Measurements from ENCODE around the gene PPARA. TPM values are rescaled to one million over a fixed set of nuclear protein-coding genes. Genes with fewer than 3 reads are reported as not detected.
A peak's percentile ranks its signal among the peaks of the same experiment; 100 is the strongest.

The PPARA gene
- total RNA-seq, 3 donors from 2014 or later (not counting 1 experiment from before 2014, with no cell fraction given) = 20.1 to 27.8 (median 27.0) TPM

DNA sequence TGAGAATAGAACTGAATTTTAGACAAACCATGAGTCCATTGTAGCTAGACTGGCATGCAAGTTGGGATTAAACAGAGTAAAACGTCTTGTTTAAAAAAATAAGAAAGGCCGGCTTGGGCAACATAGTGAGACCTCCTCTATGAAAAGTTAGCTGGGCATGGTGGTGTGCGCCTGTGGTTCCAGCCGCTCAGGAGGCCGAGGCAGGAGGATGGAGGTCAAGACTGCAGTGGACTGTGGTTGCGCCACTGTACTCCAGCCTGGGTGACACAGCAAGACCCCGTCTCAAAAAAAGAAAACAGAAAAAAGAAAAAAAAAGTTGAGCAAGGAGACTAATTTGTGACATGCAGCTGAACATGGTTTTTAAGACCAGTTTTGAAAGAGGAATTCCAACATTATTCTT lies 76.3 kb downstream of the PPARA start:
- H3K36me3 Mint-ChIP-seq = no peaks in the 10 kb centered on the region
- Histone ChIP-seq H3K9me3 (ENCODE audit: control insufficient read depth, insufficient read depth, low read length) (no peaks in the 10 kb centered on the region), H3K27me3 (ENCODE audit: control insufficient read depth, insufficient read depth, low read length) (no peaks in the 10 kb centered on the region), H3K36me3 (ENCODE audit: control insufficient read depth, insufficient read depth, low read length) (peaks cover 4% of the 10 kb centered on the region), H3K4me1 (ENCODE audit: control insufficient read depth, insufficient read depth, low read length) (peaks cover 8% of the 10 kb centered on the region), H3K27ac (ENCODE audit: low read length) (no peak overlapping the region), H3K4me3 (ENCODE audit: low read length) (no peak overlapping the region)
- ATAC-seq (no peak), DNase-seq (no peak)
- WGBS (ENCODE audit: insufficient coverage) = 97% methylated on average over 7 of the region's 7 CpGs
- no peaks in the 10 kb centered on the region for H3K9me3 Mint-ChIP-seq
- no peaks in the 10 kb centered on the region for H3K27me3 Mint-ChIP-seq (ENCODE audit: low read depth in 2 of 2)
- intact Hi-C loops (cut with micrococcal nuclease) = no loop called here
- TF ChIP-seq, protein P1, sequence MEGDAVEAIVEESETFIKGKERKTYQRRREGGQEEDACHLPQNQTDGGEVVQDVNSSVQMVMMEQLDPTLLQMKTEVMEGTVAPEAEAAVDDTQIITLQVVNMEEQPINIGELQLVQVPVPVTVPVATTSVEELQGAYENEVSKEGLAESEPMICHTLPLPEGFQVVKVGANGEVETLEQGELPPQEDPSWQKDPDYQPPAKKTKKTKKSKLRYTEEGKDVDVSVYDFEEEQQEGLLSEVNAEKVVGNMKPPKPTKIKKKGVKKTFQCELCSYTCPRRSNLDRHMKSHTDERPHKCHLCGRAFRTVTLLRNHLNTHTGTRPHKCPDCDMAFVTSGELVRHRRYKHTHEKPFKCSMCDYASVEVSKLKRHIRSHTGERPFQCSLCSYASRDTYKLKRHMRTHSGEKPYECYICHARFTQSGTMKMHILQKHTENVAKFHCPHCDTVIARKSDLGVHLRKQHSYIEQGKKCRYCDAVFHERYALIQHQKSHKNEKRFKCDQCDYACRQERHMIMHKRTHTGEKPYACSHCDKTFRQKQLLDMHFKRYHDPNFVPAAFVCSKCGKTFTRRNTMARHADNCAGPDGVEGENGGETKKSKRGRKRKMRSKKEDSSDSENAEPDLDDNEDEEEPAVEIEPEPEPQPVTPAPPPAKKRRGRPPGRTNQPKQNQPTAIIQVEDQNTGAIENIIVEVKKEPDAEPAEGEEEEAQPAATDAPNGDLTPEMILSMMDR (IDR thresholded peaks at IDR 0.05) = no peak
- H3K4me3 Mint-ChIP-seq = no peak overlapping the region
- H3K4me1 Mint-ChIP-seq = no peaks in the 10 kb centered on the region
- no peak overlapping the region for H3K27ac Mint-ChIP-seq

DNA sequence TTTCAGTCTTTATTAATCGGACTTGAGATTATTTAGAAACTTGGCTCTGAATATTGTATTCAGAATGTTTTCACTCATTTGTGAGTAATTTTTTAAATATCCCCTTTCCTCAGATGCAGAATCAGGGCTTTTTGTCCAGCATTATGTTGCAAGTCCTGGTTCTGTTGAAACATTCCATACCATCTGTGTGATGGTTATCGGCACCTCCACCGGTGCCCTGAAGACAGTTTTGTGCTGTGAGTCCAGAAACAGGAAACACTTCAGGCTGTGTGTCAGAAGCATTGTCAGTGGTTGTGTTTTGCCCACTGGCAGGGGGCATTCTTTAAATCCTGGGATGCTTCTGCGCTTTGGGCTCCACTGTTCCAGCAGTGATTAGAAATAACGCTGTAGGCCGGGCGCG lies 79.4 kb downstream of the PPARA start:
- DNase-seq (no peak), ATAC-seq (no peak)
- Histone ChIP-seq H3K36me3 (ENCODE audit: control insufficient read depth, insufficient read depth, low read length) (peaks cover 4% of the 10 kb centered on the region), H3K27me3 (ENCODE audit: control insufficient read depth, insufficient read depth, low read length) (no peaks in the 10 kb centered on the region), H3K9me3 (ENCODE audit: control insufficient read depth, insufficient read depth, low read length) (no peaks in the 10 kb centered on the region), H3K27ac (ENCODE audit: low read length) (no peak overlapping the region), H3K4me3 (ENCODE audit: low read length) (no peak overlapping the region), H3K4me1 (ENCODE audit: control insufficient read depth, insufficient read depth, low read length) (peaks cover 8% of the 10 kb centered on the region)
- WGBS (ENCODE audit: insufficient coverage) = 91% methylated on average over 8 of the region's 8 CpGs
- no peaks in the 10 kb centered on the region for H3K27me3 Mint-ChIP-seq (ENCODE audit: low read depth in 2 of 2)
- H3K36me3 Mint-ChIP-seq = no peaks in the 10 kb centered on the region
- H3K4me1 Mint-ChIP-seq = no peaks in the 10 kb centered on the region
- TF ChIP-seq, protein P1 (IDR thresholded peaks at IDR 0.05) = no peak
- H3K9me3 Mint-ChIP-seq = no peaks in the 10 kb centered on the region
- intact Hi-C loops (cut with micrococcal nuclease) = no loop called here
- no peak overlapping the region for H3K4me3 Mint-ChIP-seq
- no peak overlapping the region for H3K27ac Mint-ChIP-seq

DNA sequence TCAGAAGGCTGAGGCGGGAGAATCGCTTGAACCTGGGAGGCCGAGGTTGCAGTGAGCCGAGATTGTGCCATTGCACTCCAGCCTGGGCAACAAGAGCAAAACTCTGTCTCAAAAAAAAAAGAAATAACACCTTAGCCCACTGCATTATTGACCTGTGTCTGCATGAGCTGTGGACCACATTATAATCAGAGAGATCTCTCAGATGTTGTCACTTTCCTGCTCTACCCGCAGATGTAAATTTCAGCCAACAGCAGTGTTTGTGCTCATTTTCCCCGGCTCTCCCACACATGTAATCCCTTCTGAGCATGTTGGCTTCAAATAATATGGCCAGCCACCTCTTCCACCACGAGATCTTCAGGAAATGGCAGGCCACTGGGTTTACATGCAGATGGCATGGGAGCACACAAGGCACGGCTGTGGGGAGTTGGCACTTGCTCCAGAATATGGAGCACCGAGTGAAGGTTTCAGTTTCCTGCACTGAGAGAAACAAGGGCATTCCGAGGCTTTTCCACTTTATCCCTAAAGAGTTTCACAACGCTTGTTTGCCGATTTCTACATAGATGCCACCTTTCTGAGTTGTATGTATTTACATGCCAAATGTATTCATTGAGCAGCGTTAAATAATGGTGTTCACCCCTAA lies 80.1 kb downstream of the PPARA start:
- H3K4me3 ChIP-seq (ENCODE audit: low read length) = no peak overlapping the region

More for the DNA sequence above, 80.1 kb downstream of the PPARA start:
- TF ChIP-seq, protein P1 (IDR thresholded peaks at IDR 0.05) = no peak
- Mint-ChIP-seq H3K36me3 (peaks cover 7% of the 10 kb centered on the region), H3K4me1 (no peaks in the 10 kb centered on the region), H3K4me3 (peak overlapping the region; percentile 21), H3K9me3 (no peaks in the 10 kb centered on the region), H3K27ac (no peak overlapping the region), H3K27me3 (ENCODE audit: low read depth in 2 of 2) (no peaks in the 10 kb centered on the region)
- Histone ChIP-seq H3K27me3 (ENCODE audit: control insufficient read depth, insufficient read depth, low read length) (no peaks in the 10 kb centered on the region), H3K4me1 (ENCODE audit: control insufficient read depth, insufficient read depth, low read length) (peaks cover 8% of the 10 kb centered on the region), H3K27ac (ENCODE audit: low read length) (no peak overlapping the region), H3K9me3 (ENCODE audit: control insufficient read depth, insufficient read depth, low read length) (no peaks in the 10 kb centered on the region), H3K36me3 (ENCODE audit: control insufficient read depth, insufficient read depth, low read length) (peaks cover 6% of the 10 kb centered on the region)
- peak in 1 of 3 donors; percentile 78 for ATAC-seq
- intact Hi-C loops (cut with micrococcal nuclease) = no loop called here
- no peak for DNase-seq
- WGBS (ENCODE audit: insufficient coverage) = 81% methylated on average over 13 of the region's 13 CpGs

All from natural killer cell (primary cell).